Mucosa of stomach (tissue), 1 donor: ENCODE measurements around the gene ZIM2.

Source experiments
- H3K27me3 ChIP-seq: one replicate; pipeline ENCODE4 v1.7.0; 2013; ENCODE audit warnings: mild to moderate bottlenecking, low read length; ENCODE audit not compliant: control insufficient read depth, insufficient read depth
- H3K36me3 ChIP-seq: one replicate; pipeline ENCODE4 v1.7.0; 2013; ENCODE audit warnings: low read length; ENCODE audit not compliant: control insufficient read depth, insufficient read depth
- H3K4me1 ChIP-seq: one replicate; pipeline ENCODE4 v1.7.0; 2013; ENCODE audit warnings: mild to moderate bottlenecking, low read length; ENCODE audit not compliant: control insufficient read depth, insufficient read depth
- H3K4me3 ChIP-seq: one replicate; pipeline ENCODE4 v1.7.0; 2013; ENCODE audit warnings: low read length
- H3K9ac ChIP-seq: one replicate; pipeline ENCODE4 v1.7.0; 2013; ENCODE audit warnings: mild to moderate bottlenecking, low read length, moderate library complexity
- H3K9me3 ChIP-seq: one replicate; pipeline ENCODE4 v1.7.0; 2013; ENCODE audit warnings: mild to moderate bottlenecking, low read length, moderate library complexity; ENCODE audit not compliant: control insufficient read depth
- donor health status: Pancreatic carcinoma.

ZIM2 gene

GRCh38 chr19:56822755-56823154 is 17.8 kb downstream of the ZIM2 start:
- H3K27me3 ChIP-seq: no peaks in the 10 kb centered on the region
- H3K4me1 ChIP-seq: no peaks in the 10 kb centered on the region
- H3K9ac ChIP-seq: no peak overlapping the region
- no peaks in the 10 kb centered on the region for H3K9me3 ChIP-seq
- no peaks in the 10 kb centered on the region for H3K36me3 ChIP-seq
- no peak overlapping the region for H3K4me3 ChIP-seq

GRCh38 chr19:56821675-56822074 is 18.9 kb downstream of the ZIM2 start:
- Histone ChIP-seq H3K4me3 (no peak overlapping the region), H3K9me3 (no peaks in the 10 kb centered on the region), H3K27me3 (no peaks in the 10 kb centered on the region), H3K4me1 (no peaks in the 10 kb centered on the region), H3K9ac (no peak overlapping the region), H3K36me3 (no peaks in the 10 kb centered on the region)

GRCh38 chr19:56821209-56821608 is 19.3 kb downstream of the ZIM2 start:
- Histone ChIP-seq H3K9ac (no peak overlapping the region), H3K4me1 (no peaks in the 10 kb centered on the region), H3K9me3 (no peaks in the 10 kb centered on the region), H3K27me3 (no peaks in the 10 kb centered on the region), H3K4me3 (no peak overlapping the region), H3K36me3 (no peaks in the 10 kb centered on the region)

- H3K9ac ChIP-seq: no peak overlapping the region
- H3K9me3 ChIP-seq: no peaks in the 10 kb centered on the region
- no peaks in the 10 kb centered on the region for H3K36me3 ChIP-seq
These were observed 21.4 kb downstream of the ZIM2 start for GRCh38 chr19:56819166-56819565.

GRCh38 chr19:56814656-56815055 is 25.9 kb downstream of the ZIM2 start:
- H3K36me3 ChIP-seq: no peaks in the 10 kb centered on the region

More at GRCh38 chr19:56819166-56819565, 21.4 kb downstream of the ZIM2 start:
- Histone ChIP-seq H3K4me1 (no peaks in the 10 kb centered on the region), H3K27me3 (no peaks in the 10 kb centered on the region), H3K4me3 (no peak overlapping the region)

GRCh38 chr19:56813531-56813930 is 27.0 kb downstream of the ZIM2 start:
- Histone ChIP-seq H3K36me3 (no peaks in the 10 kb centered on the region), H3K9me3 (no peaks in the 10 kb centered on the region)

More at GRCh38 chr19:56814656-56815055, 25.9 kb downstream of the ZIM2 start:
- Histone ChIP-seq H3K4me3 (no peak overlapping the region), H3K4me1 (no peaks in the 10 kb centered on the region), H3K27me3 (no peaks in the 10 kb centered on the region), H3K9ac (no peak overlapping the region), H3K9me3 (no peaks in the 10 kb centered on the region)

GRCh38 chr19:56811480-56811879 is 29.0 kb downstream of the ZIM2 start:
- no peaks in the 10 kb centered on the region for H3K4me1 ChIP-seq
- no peaks in the 10 kb centered on the region for H3K9me3 ChIP-seq
- H3K27me3 ChIP-seq: no peaks in the 10 kb centered on the region
- no peaks in the 10 kb centered on the region for H3K36me3 ChIP-seq
- no peak overlapping the region for H3K4me3 ChIP-seq
- H3K9ac ChIP-seq: no peak overlapping the region

More at GRCh38 chr19:56813531-56813930, 27.0 kb downstream of the ZIM2 start:
- Histone ChIP-seq H3K9ac (no peak overlapping the region), H3K4me3 (no peak overlapping the region), H3K27me3 (no peaks in the 10 kb centered on the region), H3K4me1 (no peaks in the 10 kb centered on the region)

GRCh38 chr19:56810260-56810659 is 30.3 kb downstream of the ZIM2 start:
- H3K9ac ChIP-seq: no peak overlapping the region
- H3K36me3 ChIP-seq: no peaks in the 10 kb centered on the region
- no peaks in the 10 kb centered on the region for H3K27me3 ChIP-seq
- no peaks in the 10 kb centered on the region for H3K4me1 ChIP-seq
- no peaks in the 10 kb centered on the region for H3K9me3 ChIP-seq
- no peak overlapping the region for H3K4me3 ChIP-seq

GRCh38 chr19:56808717-56809392 is 31.7 kb downstream of the ZIM2 start:
- Histone ChIP-seq H3K9me3 (no peaks in the 10 kb centered on the region), H3K4me3 (no peak overlapping the region), H3K9ac (no peak overlapping the region), H3K27me3 (no peaks in the 10 kb centered on the region), H3K36me3 (no peaks in the 10 kb centered on the region), H3K4me1 (no peaks in the 10 kb centered on the region)

- Histone ChIP-seq H3K9me3 (no peaks in the 10 kb centered on the region), H3K27me3 (no peaks in the 10 kb centered on the region), H3K36me3 (no peaks in the 10 kb centered on the region), H3K9ac (no peak overlapping the region), H3K4me1 (no peaks in the 10 kb centered on the region), H3K4me3 (no peak overlapping the region)
These were observed 33.9 kb downstream of the ZIM2 start for GRCh38 chr19:56806639-56807038.

- Histone ChIP-seq H3K4me1 (no peaks in the 10 kb centered on the region), H3K9me3 (peaks cover 7% of the 10 kb centered on the region), H3K27me3 (no peaks in the 10 kb centered on the region), H3K4me3 (no peak overlapping the region), H3K36me3 (no peaks in the 10 kb centered on the region), H3K9ac (no peak overlapping the region)
These were observed 62.2 kb downstream of the ZIM2 start for GRCh38 chr19:56778351-56778750.

GRCh38 chr19:56769650-56770049 is 70.9 kb downstream of the ZIM2 start:
- no peaks in the 10 kb centered on the region for H3K4me1 ChIP-seq
- H3K4me3 ChIP-seq: no peak overlapping the region
- no peaks in the 10 kb centered on the region for H3K9me3 ChIP-seq
- H3K27me3 ChIP-seq: no peaks in the 10 kb centered on the region
- H3K36me3 ChIP-seq: no peaks in the 10 kb centered on the region
- no peak overlapping the region for H3K9ac ChIP-seq

GRCh38 chr19:56765137-56765536 is 75.4 kb downstream of the ZIM2 start:
- H3K36me3 ChIP-seq: no peaks in the 10 kb centered on the region
- H3K27me3 ChIP-seq: no peaks in the 10 kb centered on the region
- H3K4me3 ChIP-seq: peak overlapping the region; percentile 26
- H3K4me1 ChIP-seq: no peaks in the 10 kb centered on the region
- H3K9ac ChIP-seq: no peak overlapping the region
- H3K9me3 ChIP-seq: no peaks in the 10 kb centered on the region
